HEK293 (cell line): ENCODE measurements around the gene KAT2B.
A peak's percentile ranks its signal among the peaks of the same experiment; 100 is the strongest.

Experiments used
- GLI2 ChIP-seq: fragments of 450-650 bp; formaldehyde crosslinking; IDR thresholded peaks from 2 replicates; pipeline ENCODE4; 2017; ENCODE audit warnings: missing biosample characterization, missing genetic modification characterization, low read depth, borderline replicate concordance
- KLF16 ChIP-seq: fragments of 450-650 bp; formaldehyde crosslinking; IDR thresholded peaks from 2 replicates; pipeline ENCODE4 v1.5.1; 2017; ENCODE audit warnings: missing biosample characterization, missing genetic modification characterization
- KLF9 ChIP-seq: fragments of 450-650 bp; formaldehyde crosslinking; IDR thresholded peaks from 2 replicates; pipeline ENCODE4 v1.5.1; 2016; ENCODE audit warnings: missing biosample characterization, missing genetic modification characterization, low read depth
- RBAK ChIP-seq: fragments of 450-650 bp; formaldehyde crosslinking; IDR thresholded peaks from 2 replicates; pipeline ENCODE4 v1.5.1; 2016; ENCODE audit warnings: missing biosample characterization, missing genetic modification characterization
- SETDB1 ChIP-seq: IDR thresholded peaks from one replicate; pipeline ENCODE4 v1.6.1; 2017; ENCODE audit warnings: mild to moderate bottlenecking, low read length, moderate library complexity, mixed read lengths; ENCODE audit not compliant: insufficient read length
- YY2 ChIP-seq: fragments of 450-650 bp; formaldehyde crosslinking; IDR thresholded peaks from 2 replicates; pipeline ENCODE4 v1.5.1; 2016; ENCODE audit warnings: missing biosample characterization, missing genetic modification characterization
- ZBTB1 ChIP-seq: fragments of 450-650 bp; formaldehyde crosslinking; IDR thresholded peaks from 2 replicates; pipeline ENCODE4 v1.5.1; 2016; ENCODE audit warnings: missing biosample characterization, missing genetic modification characterization
- ZBTB26 ChIP-seq: fragments of 450-650 bp; formaldehyde crosslinking; optimal IDR thresholded peaks from 2 replicates; pipeline ENCODE3; 2016; ENCODE audit warnings: missing biosample characterization, mild to moderate bottlenecking, missing genetic modification characterization
- ZFP3 ChIP-seq: fragments of 450-650 bp; formaldehyde crosslinking; IDR thresholded peaks from 2 replicates; pipeline ENCODE4 v1.5.1; 2016; ENCODE audit warnings: low read depth, missing biosample characterization, missing genetic modification characterization
- ZFP37 ChIP-seq: fragments of 450-650 bp; formaldehyde crosslinking; IDR thresholded peaks from 2 replicates; pipeline ENCODE4 v1.5.1; 2016; ENCODE audit warnings: missing biosample characterization, missing genetic modification characterization
- ZNF155 ChIP-seq: fragments of 450-650 bp; formaldehyde crosslinking; IDR thresholded peaks from 2 replicates; pipeline ENCODE4 v1.5.1; 2016; ENCODE audit warnings: missing biosample characterization, missing genetic modification characterization
- ZNF169 ChIP-seq: fragments of 450-650 bp; formaldehyde crosslinking; IDR thresholded peaks from 2 replicates; pipeline ENCODE4 v1.5.1; 2016; ENCODE audit warnings: missing biosample characterization, missing genetic modification characterization
- ZNF175 ChIP-seq: fragments of 450-650 bp; formaldehyde crosslinking; IDR thresholded peaks from 2 replicates; pipeline ENCODE4 v1.5.1; 2016; ENCODE audit warnings: missing biosample characterization, missing genetic modification characterization
- ZNF18 ChIP-seq: fragments of 450-650 bp; formaldehyde crosslinking; IDR thresholded peaks from 2 replicates; pipeline ENCODE4 v1.5.1; 2016; ENCODE audit warnings: missing biosample characterization, missing genetic modification characterization
- ZNF19 ChIP-seq: fragments of 450-650 bp; formaldehyde crosslinking; IDR thresholded peaks from 2 replicates; pipeline ENCODE4; 2016; ENCODE audit warnings: missing biosample characterization, missing genetic modification characterization, low read depth
- ZNF274 ChIP-seq, 2 experiments: fragments of 200-500 bp in 1 of 2; fragments of 450-650 bp in 1 of 2; sonication (Bioruptor generic) in 1 of 2; formaldehyde crosslinking in 1 of 2; IDR thresholded peaks; 2 replicates each; pipeline versions ENCODE4 v1.5.1 to v1.6.1; 2014 to 2016; ENCODE audit warnings: borderline replicate concordance in 1 of 2, inconsistent platforms in 1 of 2, low read length in 1 of 2, missing biosample characterization in 1 of 2, missing genetic modification characterization in 1 of 2
- ZNF324 ChIP-seq: fragments of 450-650 bp; formaldehyde crosslinking; IDR thresholded peaks from 2 replicates; pipeline ENCODE4 v1.5.1; 2016; ENCODE audit warnings: missing biosample characterization, missing genetic modification characterization
- ZNF335 ChIP-seq: fragments of 450-650 bp; formaldehyde crosslinking; conservative IDR thresholded peaks from 2 replicates; pipeline ENCODE4 v1.5.1; 2016; ENCODE audit warnings: missing biosample characterization, missing genetic modification characterization
- ZNF354C ChIP-seq: fragments of 450-650 bp; formaldehyde crosslinking; IDR thresholded peaks from 2 replicates; pipeline ENCODE4 v1.5.1; 2016; ENCODE audit warnings: missing biosample characterization, missing genetic modification characterization, low read depth, borderline replicate concordance
- ZNF398 ChIP-seq: fragments of 450-650 bp; formaldehyde crosslinking; IDR thresholded peaks from 2 replicates; pipeline ENCODE4 v1.5.1; 2017; ENCODE audit warnings: missing biosample characterization, missing genetic modification characterization
- ZNF423 ChIP-seq: fragments of 450-650 bp; formaldehyde crosslinking; IDR thresholded peaks from 2 replicates; pipeline ENCODE4 v1.5.1; 2016; ENCODE audit warnings: missing biosample characterization, missing genetic modification characterization
- ZNF426 ChIP-seq: fragments of 450-650 bp; formaldehyde crosslinking; IDR thresholded peaks from 2 replicates; pipeline ENCODE4 v1.5.1; 2017; ENCODE audit warnings: missing biosample characterization, missing genetic modification characterization, mild to moderate bottlenecking, inconsistent platforms, moderate library complexity
- ZNF548 ChIP-seq: fragments of 450-650 bp; formaldehyde crosslinking; IDR thresholded peaks from 2 replicates; pipeline ENCODE4 v1.5.1; 2016; ENCODE audit warnings: missing biosample characterization, missing genetic modification characterization
- ZNF555 ChIP-seq: fragments of 450-650 bp; formaldehyde crosslinking; conservative IDR thresholded peaks from 2 replicates; pipeline ENCODE4 v1.5.1; 2017; ENCODE audit warnings: missing biosample characterization, mild to moderate bottlenecking, missing genetic modification characterization, inconsistent platforms
- ZNF558 ChIP-seq: fragments of 450-650 bp; formaldehyde crosslinking; IDR thresholded peaks from 2 replicates; pipeline ENCODE4 v1.5.1; 2016; ENCODE audit warnings: missing biosample characterization, missing genetic modification characterization
- ZNF560 ChIP-seq: fragments of 450-650 bp; formaldehyde crosslinking; IDR thresholded peaks from 2 replicates; pipeline ENCODE4 v1.5.1; 2017; ENCODE audit warnings: missing biosample characterization, missing genetic modification characterization, borderline replicate concordance
- ZNF580 ChIP-seq: fragments of 450-650 bp; formaldehyde crosslinking; IDR thresholded peaks from 2 replicates; pipeline ENCODE4 v1.5.1; 2016; ENCODE audit warnings: missing biosample characterization, missing genetic modification characterization
- ZNF610 ChIP-seq: fragments of 450-650 bp; formaldehyde crosslinking; IDR thresholded peaks from 2 replicates; pipeline ENCODE4 v1.5.1; 2016; ENCODE audit warnings: missing biosample characterization, missing genetic modification characterization, borderline replicate concordance
- ZNF623 ChIP-seq: fragments of 450-650 bp; formaldehyde crosslinking; IDR thresholded peaks from 2 replicates; pipeline ENCODE4 v1.5.1; 2016; ENCODE audit warnings: missing biosample characterization, missing genetic modification characterization
- ZNF626 ChIP-seq: fragments of 450-650 bp; sonication (Bioruptor Pico); formaldehyde crosslinking; IDR thresholded peaks from 2 replicates; pipeline ENCODE4 v1.5.1; 2018; ENCODE audit warnings: missing biosample characterization, missing genetic modification characterization, inconsistent platforms
- ZNF747 ChIP-seq: fragments of 450-650 bp; formaldehyde crosslinking; IDR thresholded peaks from 2 replicates; pipeline ENCODE4 v1.5.1; 2016; ENCODE audit warnings: missing biosample characterization, missing genetic modification characterization
- ZNF830 ChIP-seq: fragments of 450-650 bp; IDR thresholded peaks from 2 replicates; pipeline ENCODE4 v1.5.0; 2018; ENCODE audit warnings: missing biosample characterization, missing genetic modification characterization, low read depth, mild to moderate bottlenecking, moderate library complexity
- ZSCAN23 ChIP-seq: fragments of 450-650 bp; formaldehyde crosslinking; IDR thresholded peaks from 2 replicates; pipeline ENCODE4 v1.5.1; 2016; ENCODE audit warnings: missing biosample characterization, missing genetic modification characterization
- ZSCAN4 ChIP-seq: fragments of 450-650 bp; formaldehyde crosslinking; IDR thresholded peaks from 2 replicates; pipeline ENCODE4 v1.5.1; 2017; ENCODE audit warnings: missing biosample characterization, missing genetic modification characterization

Gene KAT2B

GRCh38 chr3:20185679-20186599 lies 145.7 kb downstream of the KAT2B start, which contains the start of gene SGO1 (continued):
- no peak for TF ChIP-seq GLI2 (tag by site-specific recombination)
- no peak for TF ChIP-seq ZNF155
- peak; percentile 40 for TF ChIP-seq ZBTB26
- TF ChIP-seq ZBTB1 (tag by site-specific recombination), result no peak
- peak; percentile 64 for TF ChIP-seq KLF9 (tag by site-specific recombination)
- no peak for TF ChIP-seq ZNF175 (tag by site-specific recombination)
- TF ChIP-seq YY2 (tag by site-specific recombination), result no peak; the same call in 1 of the 2 replicates
- peak; percentile 67 for TF ChIP-seq ZNF335 (tag by site-specific recombination)
- TF ChIP-seq ZNF830 (tag by site-specific recombination), result no peak
- no peak for TF ChIP-seq ZNF398 (tag by site-specific recombination)
- no peak for TF ChIP-seq ZNF426 (tag by site-specific recombination)
- no peak for TF ChIP-seq ZNF623 (tag by site-specific recombination)
- TF ChIP-seq RBAK (tag by site-specific recombination), result no peak
- TF ChIP-seq ZNF610 (tag by site-specific recombination), result 0 out of 2 replicates have a peak, but pooled peaks have one; percentile 34
- TF ChIP-seq ZNF423, result no peak
- TF ChIP-seq ZNF19 (tag by site-specific recombination), result no peak
- TF ChIP-seq ZNF548, result no peak
- TF ChIP-seq ZNF354C (tag by site-specific recombination), result no peak
- TF ChIP-seq SETDB1, result no peak
- TF ChIP-seq ZNF558 (tag by site-specific recombination), result no peak
- TF ChIP-seq ZNF169 (tag by site-specific recombination), result no peak
- TF ChIP-seq ZFP3, result no peak
- TF ChIP-seq KLF16, result peak; percentile 91
- TF ChIP-seq ZSCAN4 (tag by site-specific recombination), result peak; percentile 53; the same call in 1 of the 2 replicates
- TF ChIP-seq ZNF560, result no peak
- no peak for TF ChIP-seq ZNF555 (tag by site-specific recombination)
- no peak for TF ChIP-seq ZNF274 (IDR thresholded peaks at IDR 0.05; ENCODE audit: low read length)
- no peak for TF ChIP-seq ZNF274 (tag by site-specific recombination; IDR thresholded peaks at IDR 0.05; ENCODE audit: borderline replicate concordance)
- peak; percentile 82; the same call in 1 of the 2 replicates for TF ChIP-seq ZNF324 (tag by site-specific recombination)
- no peak for TF ChIP-seq ZSCAN23 (tag by site-specific recombination)
- TF ChIP-seq ZNF18, result no peak
- TF ChIP-seq ZNF747 (tag by site-specific recombination), result no peak
- no peak for TF ChIP-seq ZNF626
- 0 out of 2 replicates have a peak, but pooled peaks have one; percentile 57 for TF ChIP-seq ZFP37 (tag by site-specific recombination)
- TF ChIP-seq ZNF580, result peak; percentile 30; the same call in 1 of the 2 replicates
